ES-I3 (cell line): ENCODE measurements around the gene WDR74.
"Not testable (repeated sequence)": the region's sequence is repeated elsewhere in the genome, so short reads cannot be mapped to it uniquely, and the experiment has no call there.

Experiments
- H3K36me3 ChIP-seq: 2 replicates; pipeline ENCODE4 v1.6.1; 2013; ENCODE audit warnings: mild to moderate bottlenecking, low read length, control low read depth, moderate library complexity; ENCODE audit not compliant: insufficient read depth
- H3K4me1 ChIP-seq: 2 replicates; pipeline ENCODE4 v1.6.1; 2013; ENCODE audit warnings: mild to moderate bottlenecking, control low read depth, low read length; ENCODE audit not compliant: insufficient read depth
- H3K9ac ChIP-seq: 2 replicates; pipeline ENCODE4 v1.6.1; 2013; ENCODE audit warnings: low read depth, mild to moderate bottlenecking, low read length, moderate library complexity
- H3K9me3 ChIP-seq: 2 replicates; pipeline ENCODE4 v1.6.1; 2013; ENCODE audit warnings: mild to moderate bottlenecking, low read length, moderate library complexity; ENCODE audit not compliant: control insufficient read depth, insufficient read depth

The WDR74 gene

DNA sequence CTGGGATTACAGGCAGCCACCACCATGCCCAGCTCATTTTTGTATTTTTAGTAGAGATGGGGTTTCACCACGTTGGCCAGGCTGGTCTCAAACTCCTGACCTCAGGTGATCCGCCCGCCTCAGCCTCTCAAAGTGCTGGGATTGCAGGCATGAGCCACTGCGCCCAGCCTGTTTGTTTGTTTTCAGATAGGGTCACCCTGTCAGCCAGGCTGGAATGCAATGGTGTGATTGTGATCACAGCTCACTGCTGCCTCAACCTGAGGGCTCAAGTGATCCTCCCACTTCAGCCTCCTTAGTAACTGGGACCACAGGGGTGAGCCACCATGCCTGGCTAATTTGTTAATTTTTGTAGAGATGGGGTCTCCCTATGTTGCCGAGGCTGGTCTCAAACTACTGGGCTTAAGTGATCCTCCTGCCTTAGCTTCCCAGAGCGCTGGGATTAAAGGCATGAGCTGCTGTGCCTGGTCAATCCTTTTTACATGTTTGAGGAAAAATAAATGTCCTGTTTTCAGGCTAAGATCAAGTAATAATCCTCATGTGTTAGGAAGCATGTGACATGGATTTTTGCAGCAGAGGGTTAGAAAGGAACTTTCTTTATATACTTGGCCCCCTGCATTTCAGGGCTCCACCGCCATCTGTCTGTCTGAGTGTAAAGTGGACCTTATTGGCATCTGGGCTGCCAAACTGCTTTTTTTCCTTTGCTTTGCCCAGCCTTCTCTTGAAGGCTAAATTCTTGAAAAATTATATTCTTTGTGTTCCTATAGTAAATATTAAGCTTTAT is 36.5 kb upstream of the WDR74 start:
- peaks cover 15% of the 10 kb centered on the region for H3K36me3 ChIP-seq
- peaks cover 8% of the 10 kb centered on the region; the same call in 1 of the 2 replicates for H3K4me1 ChIP-seq
- no peaks in the 10 kb centered on the region for H3K9me3 ChIP-seq
- no peak overlapping the region for H3K9ac ChIP-seq

DNA sequence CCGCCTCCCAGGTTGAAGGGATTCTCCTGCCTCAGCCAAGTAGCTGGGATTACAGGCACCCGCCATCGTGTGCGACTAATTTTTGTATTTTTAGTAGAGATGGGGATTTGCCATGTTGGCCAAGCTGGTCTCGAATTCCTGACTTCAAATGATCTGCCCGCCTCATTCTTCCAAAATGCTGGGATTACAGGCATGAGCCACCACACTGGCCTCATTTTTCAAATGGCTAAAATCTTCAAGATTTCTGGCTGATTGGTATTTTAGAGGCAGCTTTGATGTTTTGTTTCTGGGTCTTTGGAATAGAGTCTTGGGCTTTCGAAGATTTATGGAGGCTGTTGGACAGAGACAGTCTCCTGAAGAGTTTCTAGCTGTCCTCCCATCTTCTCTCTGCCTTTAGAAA is 35.5 kb upstream of the WDR74 start:
- no peak overlapping the region for H3K9ac ChIP-seq
- peaks cover 5% of the 10 kb centered on the region; the same call in 1 of the 2 replicates for H3K4me1 ChIP-seq
- no peaks in the 10 kb centered on the region for H3K9me3 ChIP-seq
- H3K36me3 ChIP-seq, result peaks cover 15% of the 10 kb centered on the region

DNA sequence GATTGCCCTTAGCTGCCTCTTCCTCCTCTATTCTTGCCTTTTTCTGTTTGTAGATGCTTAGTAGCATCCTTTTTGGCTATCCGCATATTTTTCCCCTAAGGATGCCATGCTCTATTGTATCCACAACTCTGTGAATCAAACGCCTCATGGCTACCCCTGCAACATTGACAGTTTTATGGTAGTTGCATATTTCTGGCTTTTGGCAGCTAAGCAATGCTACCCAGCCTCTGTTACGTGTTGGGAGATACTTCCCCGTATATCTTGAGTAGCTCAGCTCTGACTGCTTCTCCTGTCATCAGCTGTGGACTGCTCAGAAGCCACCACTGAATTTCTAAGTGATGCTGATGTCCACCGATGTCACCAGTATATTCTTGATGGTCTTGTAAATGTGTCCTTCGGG is 26.2 kb upstream of the WDR74 start:
- H3K4me1 ChIP-seq, result peaks cover 28% of the 10 kb centered on the region
- H3K9ac ChIP-seq, result no peak overlapping the region
- no peaks in the 10 kb centered on the region for H3K9me3 ChIP-seq
- H3K36me3 ChIP-seq, result peaks cover 10% of the 10 kb centered on the region

DNA sequence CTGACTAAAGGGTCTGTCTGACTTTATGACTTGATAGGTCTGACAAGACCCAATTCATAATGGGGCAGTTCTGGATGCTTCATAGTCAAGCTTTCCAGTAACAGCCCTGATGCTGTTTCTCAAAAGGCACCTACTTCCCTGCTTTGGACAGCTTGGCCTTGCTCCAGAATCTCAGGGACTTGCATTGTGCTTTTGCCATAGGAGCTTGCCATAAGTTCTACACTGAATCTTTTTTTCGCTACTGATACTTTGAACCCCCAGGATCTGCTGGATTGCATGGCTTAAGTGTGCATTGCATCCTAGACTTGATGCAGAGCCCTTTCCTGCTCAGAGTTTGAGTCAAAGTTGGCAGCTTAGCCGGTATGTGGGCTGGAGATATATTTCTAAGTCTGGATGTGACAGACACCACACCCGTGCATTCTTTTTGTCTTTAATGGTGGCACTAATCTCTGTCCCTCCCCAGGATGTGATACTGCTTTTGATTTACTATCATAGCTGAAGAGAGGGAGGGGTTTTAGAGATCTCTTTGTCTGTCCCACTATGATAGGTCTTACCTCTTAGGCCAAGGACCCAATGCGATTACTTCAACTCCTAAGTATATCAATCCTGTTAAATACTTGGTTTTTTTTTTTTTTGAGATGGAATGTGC is 24.4 kb upstream of the WDR74 start:
- Histone ChIP-seq H3K36me3 (peaks cover 12% of the 10 kb centered on the region), H3K9me3 (no peaks in the 10 kb centered on the region), H3K9ac (no peak overlapping the region), H3K4me1 (peaks cover 33% of the 10 kb centered on the region)

DNA sequence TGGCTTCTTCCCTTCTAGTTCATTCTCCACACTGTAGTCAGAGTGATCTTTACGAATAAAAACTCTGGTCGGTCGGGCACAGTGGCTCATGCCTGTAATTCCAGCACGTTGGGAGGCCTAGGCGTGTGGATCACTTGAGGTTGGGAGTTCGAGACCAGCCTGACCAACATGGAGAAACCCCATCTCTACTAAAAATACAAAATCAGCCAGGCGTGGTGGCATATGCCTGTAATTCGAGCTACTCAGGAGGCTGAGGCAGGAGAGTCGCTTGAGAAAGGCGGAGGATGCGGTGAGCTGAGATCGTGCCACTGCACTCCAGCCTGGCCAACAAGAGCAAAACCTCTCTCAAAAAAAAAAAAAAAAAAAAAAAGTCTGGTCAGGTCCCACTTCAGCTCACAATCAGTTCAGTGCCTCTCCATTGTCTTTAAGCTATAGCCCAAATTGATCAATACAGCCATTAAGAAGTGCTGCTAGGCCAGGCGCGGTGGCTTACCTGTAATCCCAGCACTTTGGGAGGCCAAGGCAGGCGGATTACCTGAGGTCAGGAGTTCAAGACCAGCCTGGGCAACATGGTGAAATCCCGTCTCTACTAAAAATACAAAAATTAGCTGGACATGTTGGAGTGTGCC is 22.3 kb upstream of the WDR74 start:
- H3K4me1 ChIP-seq, result peaks cover 33% of the 10 kb centered on the region
- not testable (repeated sequence) for H3K9me3 ChIP-seq
- peaks cover 12% of the 10 kb centered on the region for H3K36me3 ChIP-seq
- peak overlapping the region; percentile 29; the same call in 1 of the 2 replicates for H3K9ac ChIP-seq

DNA sequence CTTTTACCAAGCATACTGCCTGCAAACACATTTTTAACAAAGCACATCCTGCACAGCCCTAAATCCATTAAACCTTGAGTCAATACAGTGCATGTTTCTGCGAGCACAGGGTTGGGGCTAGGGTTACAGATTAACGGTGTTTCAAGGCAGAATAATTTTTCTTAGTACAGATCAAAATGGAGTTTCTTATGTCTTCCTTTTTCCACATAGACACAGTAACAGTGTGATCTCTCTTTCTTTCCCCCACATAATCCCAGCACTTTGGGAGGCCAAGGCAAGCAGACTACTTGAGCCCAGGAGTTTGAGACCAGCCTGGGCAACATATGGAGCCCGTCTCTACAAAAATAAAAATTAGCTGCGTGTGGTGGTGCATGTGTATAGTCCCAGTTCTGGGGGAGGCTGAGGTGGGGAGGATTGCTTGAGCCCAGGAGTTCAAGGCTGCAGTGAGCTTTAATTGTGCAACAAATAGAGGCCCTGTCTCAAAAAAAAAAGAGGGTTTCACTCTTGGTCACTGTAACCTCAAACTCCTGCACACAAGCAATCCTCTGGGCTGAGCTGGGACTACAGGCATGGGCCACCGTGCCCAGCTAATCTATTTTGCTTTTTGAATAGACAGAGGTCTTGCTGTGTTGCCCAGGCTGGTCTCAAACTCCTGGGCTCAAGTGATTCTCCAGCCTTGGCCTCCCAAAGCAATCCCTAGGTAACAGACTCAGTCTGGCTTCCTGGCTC is 21.6 kb upstream of the WDR74 start:
- H3K4me1 ChIP-seq, result peaks cover 33% of the 10 kb centered on the region
- no peaks in the 10 kb centered on the region for H3K9me3 ChIP-seq
- no peak overlapping the region for H3K9ac ChIP-seq
- peaks cover 12% of the 10 kb centered on the region for H3K36me3 ChIP-seq

DNA sequence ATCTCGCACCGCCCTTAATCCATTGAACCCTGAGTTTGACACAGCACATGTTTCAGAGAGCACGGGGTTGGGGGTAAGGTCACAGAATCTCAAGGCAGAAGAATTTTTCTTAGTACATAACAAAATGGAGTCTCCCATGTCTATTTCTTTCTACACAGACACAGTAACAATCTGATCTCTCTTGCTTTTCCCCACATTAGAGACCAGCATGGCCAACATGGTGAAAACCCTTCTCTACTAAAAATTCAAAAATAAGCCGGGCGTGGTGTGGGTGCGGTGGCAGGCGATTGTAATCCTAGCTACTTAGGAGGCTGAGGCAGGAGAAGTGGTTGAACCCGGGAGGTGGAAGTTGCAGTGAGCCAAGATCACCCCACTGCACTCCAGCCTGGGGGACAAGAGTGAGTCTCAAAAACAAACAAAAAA is 19.9 kb upstream of the WDR74 start:
- peaks cover 24% of the 10 kb centered on the region for H3K36me3 ChIP-seq
- H3K4me1 ChIP-seq, result peaks cover 33% of the 10 kb centered on the region

DNA sequence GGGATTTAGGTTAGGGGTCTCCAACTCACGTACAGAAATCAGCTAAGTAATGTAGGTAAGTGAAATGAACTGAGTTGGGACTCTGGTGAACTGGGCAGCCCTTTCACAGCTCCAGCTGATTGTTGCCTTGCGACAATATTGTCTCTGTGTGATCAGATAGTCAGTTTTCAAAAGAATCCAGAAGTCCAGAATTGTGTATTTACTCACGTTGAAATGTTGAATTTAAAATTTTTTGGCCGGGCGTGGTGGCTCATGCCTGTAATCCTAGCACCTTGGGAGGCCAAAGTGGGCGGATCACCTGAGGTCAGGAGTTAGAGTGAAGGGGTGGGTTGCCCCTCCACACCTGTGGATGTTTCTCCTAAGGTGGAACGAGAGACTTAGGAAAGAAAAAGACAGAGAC is 18.8 kb upstream of the WDR74 start:
- Histone ChIP-seq H3K36me3 (peaks cover 27% of the 10 kb centered on the region), H3K4me1 (peaks cover 29% of the 10 kb centered on the region), H3K9ac (peak overlapping the region; percentile 71), H3K9me3 (no peaks in the 10 kb centered on the region)

More for the DNA sequence above, 19.9 kb upstream of the WDR74 start:
- not testable (repeated sequence) for H3K9me3 ChIP-seq, H3K9ac ChIP-seq

DNA sequence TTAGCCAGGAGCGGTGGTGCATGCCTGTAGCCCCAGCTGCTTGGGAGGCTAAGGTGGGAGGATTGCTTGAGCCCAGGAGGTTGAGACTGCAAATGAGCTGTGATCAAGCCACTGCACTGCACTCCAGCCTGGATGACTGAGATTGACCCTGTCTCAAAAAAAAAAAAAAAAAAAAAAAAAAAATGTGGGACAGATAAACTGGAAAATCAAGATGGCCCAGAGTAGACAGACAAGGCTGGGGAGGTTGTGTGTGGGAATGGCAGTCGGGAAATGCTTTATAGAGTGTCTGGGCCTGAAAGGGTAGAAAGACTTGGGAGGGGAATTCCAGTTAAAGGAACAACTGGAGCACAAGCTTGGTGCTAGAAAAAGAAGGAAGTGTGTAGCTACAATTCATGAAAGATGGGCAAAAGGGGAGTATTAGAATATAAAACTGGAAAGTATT is 18.2 kb upstream of the WDR74 start:
- Histone ChIP-seq H3K9me3 (no peaks in the 10 kb centered on the region), H3K9ac (peak overlapping the region; percentile 71), H3K36me3 (peaks cover 31% of the 10 kb centered on the region), H3K4me1 (peaks cover 24% of the 10 kb centered on the region)

DNA sequence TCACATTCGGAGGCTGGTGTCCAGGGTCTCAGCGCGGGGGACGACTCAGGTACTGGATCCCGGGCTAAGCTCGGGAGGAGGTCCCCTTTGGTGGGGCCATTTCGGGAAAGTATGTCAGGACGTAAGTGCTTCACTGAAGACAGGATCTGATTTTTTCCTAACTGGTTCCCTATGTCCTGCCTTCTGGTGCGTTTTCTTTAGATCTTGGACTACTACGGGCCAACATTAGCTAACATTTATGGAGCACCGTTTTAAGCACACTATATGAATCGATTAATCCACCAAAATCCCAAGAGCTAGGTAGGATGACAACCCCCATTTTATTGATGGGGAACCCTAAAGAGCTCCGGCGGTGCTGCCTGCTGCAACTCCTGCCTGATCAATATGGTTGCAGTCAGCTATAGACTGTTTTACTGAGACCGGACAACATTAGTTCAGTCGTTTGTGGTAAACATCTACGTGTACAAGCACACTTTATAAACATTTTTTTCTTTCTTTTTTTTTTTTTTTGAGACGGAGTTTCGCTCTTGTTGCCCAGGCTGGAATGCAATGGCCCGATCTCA is 17.0 kb upstream of the WDR74 start:
- peaks cover 38% of the 10 kb centered on the region for H3K36me3 ChIP-seq
- peak overlapping the region; percentile 71 for H3K9ac ChIP-seq
- H3K4me1 ChIP-seq, result peaks cover 15% of the 10 kb centered on the region
- H3K9me3 ChIP-seq, result no peaks in the 10 kb centered on the region

DNA sequence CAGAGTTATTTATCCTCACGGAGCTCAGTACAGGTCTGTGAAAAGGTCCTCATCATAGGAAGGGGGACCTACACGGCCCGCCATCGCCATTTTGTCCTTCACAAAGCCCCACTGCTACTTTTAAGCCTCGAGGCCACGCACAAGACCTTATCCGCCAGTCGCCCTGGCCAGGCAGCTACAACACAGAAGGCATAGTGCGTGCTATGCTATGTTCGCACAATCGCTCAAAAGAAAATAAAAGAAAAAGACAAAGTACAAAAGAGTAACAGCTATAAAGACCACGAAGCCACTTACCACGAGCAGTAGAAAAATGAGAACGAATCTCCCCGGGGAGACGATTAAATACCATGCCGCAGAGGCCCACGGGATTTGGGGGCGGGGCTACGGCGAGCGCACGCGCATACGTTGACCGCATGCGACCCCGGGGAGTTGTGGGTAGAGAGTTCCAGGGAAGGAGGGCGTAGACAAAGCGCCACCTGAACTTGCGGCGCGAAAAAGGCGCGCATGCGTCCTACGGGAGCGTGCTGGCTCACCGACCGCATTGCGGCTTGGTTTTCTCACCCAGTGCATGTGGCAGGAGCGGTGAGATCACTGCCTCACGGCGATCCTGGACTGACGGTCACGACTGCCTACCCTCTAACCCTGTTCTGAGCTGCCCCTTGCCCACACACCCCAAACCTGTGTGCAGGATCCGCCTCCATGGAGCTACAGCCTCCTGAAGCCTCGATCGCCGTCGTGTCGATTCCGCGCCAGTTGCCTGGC is 16.4 kb upstream of the WDR74 start:
- peaks cover 38% of the 10 kb centered on the region for H3K36me3 ChIP-seq
- peak overlapping the region; percentile 86 for H3K9ac ChIP-seq
- no peaks in the 10 kb centered on the region for H3K9me3 ChIP-seq
- peaks cover 9% of the 10 kb centered on the region; the same call in 1 of the 2 replicates for H3K4me1 ChIP-seq

DNA sequence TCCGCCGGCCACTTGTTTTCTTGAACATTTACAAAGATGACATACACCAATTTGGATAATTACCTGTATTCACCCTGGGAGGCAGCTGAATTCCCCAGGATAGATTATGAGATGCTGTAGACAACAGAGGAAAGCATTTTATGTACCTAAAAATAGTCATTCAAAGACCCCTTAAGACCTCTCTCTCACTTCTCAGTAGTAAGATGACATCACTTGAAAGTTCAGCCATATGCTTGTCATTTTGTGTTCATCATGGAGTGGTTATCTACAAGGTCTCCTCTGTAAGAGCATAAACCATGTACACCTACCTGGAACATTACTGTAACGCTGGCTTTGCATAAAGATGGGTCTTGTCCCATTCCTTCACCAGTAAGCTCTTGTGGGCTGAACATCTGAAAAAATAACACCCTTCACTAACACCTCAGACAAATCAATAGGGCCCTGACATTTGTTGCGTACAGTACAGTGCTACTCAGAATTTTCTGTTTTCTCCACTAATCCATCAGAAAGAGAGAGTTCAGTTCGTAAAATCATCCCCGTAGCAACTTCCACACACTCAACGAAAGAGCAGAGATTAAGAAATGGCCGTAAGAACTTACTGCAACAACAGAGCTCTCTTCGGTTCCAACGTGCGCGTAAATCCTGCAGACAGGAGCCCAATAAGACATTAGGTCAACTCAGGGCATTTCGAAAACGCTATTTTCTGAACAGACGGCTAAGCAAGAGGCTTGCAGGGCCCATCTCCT is 15.6 kb upstream of the WDR74 start:
- Histone ChIP-seq H3K4me1 (peaks cover 8% of the 10 kb centered on the region; the same call in 1 of the 2 replicates), H3K9me3 (no peaks in the 10 kb centered on the region), H3K36me3 (peaks cover 38% of the 10 kb centered on the region), H3K9ac (peak overlapping the region; percentile 86)
